Measurements from ENCODE around the gene DNAJC3.

GRCh38 chr13:95676105-95676761 is 706 bp upstream of the DNAJC3 start:
- TF ChIP-seq POLR2AphosphoS5 (IDR thresholded peaks at IDR 0.05): no peak
- no peak for TF ChIP-seq POLR2A (IDR thresholded peaks at IDR 0.05)
- TF ChIP-seq, protein P1, sequence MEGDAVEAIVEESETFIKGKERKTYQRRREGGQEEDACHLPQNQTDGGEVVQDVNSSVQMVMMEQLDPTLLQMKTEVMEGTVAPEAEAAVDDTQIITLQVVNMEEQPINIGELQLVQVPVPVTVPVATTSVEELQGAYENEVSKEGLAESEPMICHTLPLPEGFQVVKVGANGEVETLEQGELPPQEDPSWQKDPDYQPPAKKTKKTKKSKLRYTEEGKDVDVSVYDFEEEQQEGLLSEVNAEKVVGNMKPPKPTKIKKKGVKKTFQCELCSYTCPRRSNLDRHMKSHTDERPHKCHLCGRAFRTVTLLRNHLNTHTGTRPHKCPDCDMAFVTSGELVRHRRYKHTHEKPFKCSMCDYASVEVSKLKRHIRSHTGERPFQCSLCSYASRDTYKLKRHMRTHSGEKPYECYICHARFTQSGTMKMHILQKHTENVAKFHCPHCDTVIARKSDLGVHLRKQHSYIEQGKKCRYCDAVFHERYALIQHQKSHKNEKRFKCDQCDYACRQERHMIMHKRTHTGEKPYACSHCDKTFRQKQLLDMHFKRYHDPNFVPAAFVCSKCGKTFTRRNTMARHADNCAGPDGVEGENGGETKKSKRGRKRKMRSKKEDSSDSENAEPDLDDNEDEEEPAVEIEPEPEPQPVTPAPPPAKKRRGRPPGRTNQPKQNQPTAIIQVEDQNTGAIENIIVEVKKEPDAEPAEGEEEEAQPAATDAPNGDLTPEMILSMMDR (IDR thresholded peaks at IDR 0.05): no peak
